Ishikawa (cell line): ENCODE results near the gene AGK.

ENCODE experiments used
- EGR1 ChIP-seq: IDR thresholded peaks from 2 replicates; pipeline ENCODE4 v1.6.1; 2012
- RAD21 ChIP-seq: IDR thresholded peaks from 2 replicates; pipeline ENCODE4 v1.6.1; 2012; ENCODE audit warnings: low read depth
- TAF1 ChIP-seq: IDR thresholded peaks from 2 replicates; pipeline ENCODE4 v1.6.1; 2012; ENCODE audit warnings: low read depth, mild to moderate bottlenecking

DNA sequence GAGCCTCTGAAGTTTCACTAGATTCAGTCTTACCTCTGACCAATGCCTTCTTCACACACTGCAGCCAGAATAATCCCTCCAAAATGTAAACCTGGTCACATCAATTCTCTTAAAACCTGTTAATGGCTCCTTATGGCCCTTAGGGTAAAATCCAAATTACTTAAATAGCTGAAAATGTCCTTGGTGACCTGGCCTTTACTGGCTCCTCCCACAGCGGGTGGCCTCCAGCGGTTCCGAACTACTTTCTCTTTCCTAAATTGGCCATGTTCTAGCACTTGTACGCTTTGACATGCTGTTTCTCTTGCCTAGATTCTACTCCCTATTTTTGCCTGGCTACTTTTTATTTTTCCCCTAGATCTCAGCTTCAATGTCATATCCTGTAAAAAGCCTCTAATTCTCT, 36.1 kb downstream of the AGK start:
- TF ChIP-seq TAF1 (no peak), RAD21 (no peak), EGR1 (no peak)
